B cell (primary cell): Measurements from ENCODE around the gene RPTOR. TPM values are rescaled to one million over a fixed set of nuclear protein-coding genes. Genes with fewer than 3 reads are reported as not detected.

Experiments
- ATAC-seq: fragments of 200-7000 bp; cut with Tn5 transposase; one replicate; pipeline ENCODE4 v1.10.0; 2021; ENCODE audit warnings: low read depth, mild to moderate bottlenecking, moderate number of reproducible peaks, moderate library complexity
- CTCF ChIA-PET: fragments of 350-600 bp; sonication (Branson Sonifier 250); formaldehyde crosslinking; loops from one replicate; lab custom pipeline; 2021; ENCODE audit warnings: antibody characterized with exemption, inconsistent platforms; lab: Charles Lee
- POLR2A ChIA-PET: fragments of 350-600 bp; sonication (Branson Sonifier 250); formaldehyde crosslinking; loops from one replicate; lab custom pipeline; 2021; ENCODE audit warnings: antibody characterized with exemption; lab: Charles Lee
- DNase-seq: peaks from one replicate; pipeline ENCODE4 v3.0.0; 2013
- H2AFZ ChIP-seq: 2 replicates; pipeline ENCODE4 v1.6.1; 2012; ENCODE audit warnings: mild to moderate bottlenecking, low read depth, low read length; ENCODE audit not compliant: insufficient read depth, poor library complexity, severe bottlenecking
- H3K27ac ChIP-seq, 2 donors: 1 replicate in 1 of 2; 2 replicates in 1 of 2; pipeline ENCODE4 v1.5.1; 2012 to 2013; ENCODE audit warnings: low read length in 2 of 2, mild to moderate bottlenecking in 2 of 2, moderate library complexity in 1 of 2
- H3K27me3 ChIP-seq, 4 experiments: fragments of 200-600 bp in 1 of 4; sonication (generic) in 1 of 4; replicated peaks in 1 of 4; 1 replicate in 2 of 4; 2 replicates in 2 of 4; pipeline versions ENCODE4 v1.6.1 to v1.7.0; 2013 to 2016; ENCODE audit warnings: low read length in 3 of 4, mild to moderate bottlenecking in 2 of 4, mixed read lengths in 1 of 4, moderate library complexity in 1 of 4; ENCODE audit not compliant: insufficient read depth in 4 of 4, control insufficient read depth in 3 of 4; ENCODE audit errors: control extremely low read depth in 1 of 4
- H3K36me3 ChIP-seq, 2 experiments: replicated peaks in 1 of 2; 1 replicate in 1 of 2; 2 replicates in 1 of 2; pipeline versions ENCODE4 v1.6.1 to v1.7.1; 2013; ENCODE audit warnings: low read length in 1 of 2; ENCODE audit not compliant: insufficient read depth in 2 of 2, control insufficient read depth in 1 of 2; ENCODE audit errors: control extremely low read depth in 1 of 2, extremely low read depth in 1 of 2
- H3K4me1 ChIP-seq, 2 donors: fragments of 200-600 bp in 1 of 2; sonication (generic) in 1 of 2; 1 replicate in 1 of 2; 2 replicates in 1 of 2; pipeline versions ENCODE4 v1.5.1 to v1.6.1; 2013 to 2017; ENCODE audit warnings: low read length in 2 of 2; ENCODE audit not compliant: control insufficient read depth in 2 of 2, insufficient read depth in 2 of 2
- H3K4me2 ChIP-seq: replicated peaks from 2 replicates; pipeline ENCODE3; 2012; ENCODE audit warnings: mild to moderate bottlenecking, low read depth, low read length; ENCODE audit not compliant: poor library complexity, severe bottlenecking
- H3K4me3 ChIP-seq, 5 experiments: fragments of 200-600 bp in 1 of 5; sonication (generic) in 1 of 5; 1 replicate in 3 of 5; 2 replicates in 2 of 5; pipeline versions ENCODE4 v1.5.1 to v1.7.0; 2011 to 2016; ENCODE audit warnings: low read length in 4 of 5, mild to moderate bottlenecking in 4 of 5, low read depth in 2 of 5, control low read depth in 1 of 5, moderate library complexity in 1 of 5; ENCODE audit not compliant: insufficient read depth in 1 of 5; ENCODE audit errors: control extremely low read depth in 1 of 5, extremely low read depth in 1 of 5
- H3K79me2 ChIP-seq: fragments of 200-600 bp; sonication (generic); one replicate; pipeline ENCODE4 v1.6.0; 2016; ENCODE audit warnings: low read length; ENCODE audit not compliant: control insufficient read depth, insufficient read depth
- H3K9ac ChIP-seq: fragments of 200-600 bp; sonication (generic); 2 replicates; pipeline ENCODE4 v1.6.1; 2017; ENCODE audit warnings: mild to moderate bottlenecking, low read length, moderate library complexity
- H3K9me3 ChIP-seq, 3 donors: one replicate each; pipeline versions ENCODE4 v1.6.1 to v1.7.1; 2013; ENCODE audit warnings: low read length in 2 of 3; ENCODE audit not compliant: control insufficient read depth in 2 of 3, insufficient read depth in 1 of 3; ENCODE audit errors: control extremely low read depth in 1 of 3
- H4K20me1 ChIP-seq: 2 replicates; pipeline ENCODE4 v1.6.0; 2012; ENCODE audit warnings: mild to moderate bottlenecking, low read length; ENCODE audit not compliant: insufficient read depth, control insufficient read depth, poor library complexity, severe bottlenecking
- H3K27ac Mint-ChIP-seq: one replicate; pipeline ENCODE4 v1.8.0; 2021; ENCODE audit warnings: mixed read lengths
- H3K27me3 Mint-ChIP-seq: one replicate; pipeline ENCODE4 v1.8.0; 2021; ENCODE audit warnings: mixed read lengths
- H3K4me1 Mint-ChIP-seq: one replicate; pipeline ENCODE4 v1.8.0; 2021; ENCODE audit warnings: mixed read lengths
- H3K4me3 Mint-ChIP-seq: one replicate; pipeline ENCODE4 v1.8.0; 2021; ENCODE audit warnings: mixed read lengths
- H3K9me3 Mint-ChIP-seq: one replicate; pipeline ENCODE4 v1.8.0; 2022; ENCODE audit warnings: mixed read lengths; ENCODE audit not compliant: insufficient read depth
- CTCF ChIP-seq: fragments of 200-600 bp; IDR thresholded peaks from one replicate; pipeline ENCODE4 v1.8.0; 2022; ENCODE audit warnings: antibody characterized with exemption, mild to moderate bottlenecking
- EZH2 ChIP-seq: IDR thresholded peaks from 2 replicates; pipeline ENCODE4 v1.6.1; 2012; ENCODE audit warnings: borderline replicate concordance, low read depth, mild to moderate bottlenecking, moderate library complexity, low read length; ENCODE audit not compliant: insufficient read depth, poor library complexity, severe bottlenecking
- WGBS: methylation state at CpG from one replicate; pipeline ENCODE4 v1.1.5; 2013; ENCODE audit warnings: missing lambda C conversion rate; ENCODE audit not compliant: insufficient coverage; 5-methylcytosine and 5-hydroxymethylcytosine counted together
- intact Hi-C: fragments of 100-400 bp; cut with micrococcal nuclease; formaldehyde crosslinking; loops from one replicate; pipeline ENCODE4 v1.10.0; 2022
- polyA minus RNA-seq: library from RNA; depleted of rRNA, polyadenylated mRNA; stranded (reverse); fragments of >200 nt; gene quantifications from 2 replicates; pipeline ENCODE4 v1.2.3, GENCODE V29; 2012
- polyA plus RNA-seq: library from polyadenylated mRNA; depleted of rRNA; stranded (reverse); fragments of >200 nt; gene quantifications from 2 replicates; pipeline ENCODE4 v1.2.3, GENCODE V29; 2012
- total RNA-seq, 2 donors: library from RNA; stranded (reverse); fragments of 120-200 nt in 1 of 2; gene quantifications; 1 replicate in 1 of 2; 2 replicates in 1 of 2; pipeline versions ENCODE4 v1.2.3 to v1.2.4, GENCODE V29; 2013 to 2022

Gene RPTOR
- 58.8 and 64.7 TPM in 2 replicates for total RNA-seq
- 12.4 TPM for total RNA-seq (2013)
- polyA plus RNA-seq, result 13.4 and 14.8 TPM in 2 replicates
- 42.3 and 61.3 TPM in 2 replicates for polyA minus RNA-seq

GRCh38 chr17:80544655-80545498 lies at the start of gene RPTOR:
RPTOR (plus strand) TSS chr17:80544838; CDS start chr17:80545630, 792 bp downstream.
- peak within 1 kb of the TSS; percentile 85 for H3K4me2 ChIP-seq
- peaks cover 27% of the 10 kb centered on the region for H4K20me1 ChIP-seq
- H3K36me3 ChIP-seq, result no peaks in the 10 kb centered on the region
- peaks cover 0 to 12% (median 0%) of the 10 kb centered on the region in 4 experiments for H3K27me3 ChIP-seq
- peak within 1 kb of the TSS; percentile 88 for H3K27ac Mint-ChIP-seq
- peak; percentile 99 for ATAC-seq
- H3K9me3 Mint-ChIP-seq, result no peaks in the 10 kb centered on the region
- WGBS, result under 1% methylated on average over 45 of the region's 49 CpGs
- peaks cover 12 to 16% of the 10 kb centered on the region in 2 donors for H3K4me1 ChIP-seq
- POLR2A ChIA-PET, result no interaction called here
- peak within 1 kb of the TSS; percentile 98 for H2AFZ ChIP-seq
- H3K9ac ChIP-seq, result peak within 1 kb of the TSS; percentile 98
- CTCF ChIA-PET, result interaction anchor here (1.0 kb wide), 1 partner anchor 174 kb away, joined by 3 read pairs; no protein-coding TSS in a partner anchor
- H3K4me3 Mint-ChIP-seq, result peak within 1 kb of the TSS; percentile 94
- H3K27ac ChIP-seq, result peak within 1 kb of the TSS; percentile 22 to 89
- DNase-seq, result peak; percentile 90
- H3K9me3 ChIP-seq, result no peaks in the 10 kb centered on the region
- intact Hi-C loops, result loop anchor here (1.0 kb wide), 1 partner anchor 91 kb away; no protein-coding TSS in a partner anchor
- peaks cover 53% of the 10 kb centered on the region for H3K79me2 ChIP-seq
- peaks cover 25% of the 10 kb centered on the region for H3K4me1 Mint-ChIP-seq
- TF ChIP-seq EZH2 (no peak), CTCF (no peak)
- peak within 1 kb of the TSS; percentile 64 to 95 (median 70) for H3K4me3 ChIP-seq
- H3K27me3 Mint-ChIP-seq, result peaks cover 17% of the 10 kb centered on the region

- TF ChIP-seq CTCF, result no peak
- TF ChIP-seq EZH2, result no peak
- peaks cover 42% of the 10 kb centered on the region for H3K27me3 Mint-ChIP-seq
- Histone ChIP-seq H4K20me1 (no peaks in the 10 kb centered on the region), H3K27ac (no peak overlapping the region), H3K4me3 (no peak overlapping the region), H3K4me1 (no peaks in the 10 kb centered on the region), H3K27me3 (peaks cover 0 to 23% (median under 1%) of the 10 kb centered on the region in 4 experiments), H3K4me2 (peak overlapping the region; percentile 5), H3K79me2 (no peaks in the 10 kb centered on the region), H2AFZ (no peak overlapping the region), H3K9ac (no peak overlapping the region), H3K36me3 (no peaks in the 10 kb centered on the region), H3K9me3 (peaks cover 0 to 4% (median 0%) of the 10 kb centered on the region in 3 donors)
- peaks cover 1% of the 10 kb centered on the region for H3K4me1 Mint-ChIP-seq
- no peak overlapping the region for H3K4me3 Mint-ChIP-seq
- no peak overlapping the region for H3K27ac Mint-ChIP-seq
- WGBS, result 84% methylated on average over 10 of the region's 10 CpGs
- ChIA-PET POLR2A (no interaction called here), CTCF (no interaction called here)
- DNase-seq, result no peak
- intact Hi-C loops, result no loop called here
- H3K9me3 Mint-ChIP-seq, result no peaks in the 10 kb centered on the region
- ATAC-seq, result no peak
Measured at GRCh38 chr17:80497726-80498241, 46.9 kb upstream of the RPTOR start.
